NCI-H2227 (cell line): ENCODE measurements around the gene MYH15.

Experiments
- DNase-seq: peaks from one replicate; lab custom pipeline; 2025; ENCODE audit not compliant: unreplicated experiment; lab: John Stamatoyannopoulos, UW

MYH15 gene

DNA sequence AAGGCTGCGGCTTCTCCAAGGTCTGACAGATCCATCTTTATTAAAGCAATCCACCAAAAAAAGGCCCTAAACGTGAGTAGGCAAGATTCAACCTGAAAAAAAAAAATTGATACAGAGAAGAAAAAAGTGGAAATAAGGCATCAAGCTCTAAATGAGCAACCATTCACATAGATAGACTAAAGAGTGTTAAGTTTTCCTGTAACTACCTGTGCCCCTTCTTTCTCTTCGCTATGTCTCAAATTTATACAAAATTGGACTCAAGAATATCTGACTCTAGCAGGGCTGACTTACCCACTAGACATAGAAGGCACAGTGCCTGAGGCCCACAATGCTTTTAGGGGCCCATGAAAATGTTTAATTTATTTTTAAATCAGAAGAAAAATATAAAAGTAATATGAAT lies at the start of gene MYH15:
Gene MYH15, minus strand, starts transcription at position 101 of the 400 bp plus-strand sequence. Its CDS starts 66 bp downstream, at position 35.
- no peak for DNase-seq

DNA sequence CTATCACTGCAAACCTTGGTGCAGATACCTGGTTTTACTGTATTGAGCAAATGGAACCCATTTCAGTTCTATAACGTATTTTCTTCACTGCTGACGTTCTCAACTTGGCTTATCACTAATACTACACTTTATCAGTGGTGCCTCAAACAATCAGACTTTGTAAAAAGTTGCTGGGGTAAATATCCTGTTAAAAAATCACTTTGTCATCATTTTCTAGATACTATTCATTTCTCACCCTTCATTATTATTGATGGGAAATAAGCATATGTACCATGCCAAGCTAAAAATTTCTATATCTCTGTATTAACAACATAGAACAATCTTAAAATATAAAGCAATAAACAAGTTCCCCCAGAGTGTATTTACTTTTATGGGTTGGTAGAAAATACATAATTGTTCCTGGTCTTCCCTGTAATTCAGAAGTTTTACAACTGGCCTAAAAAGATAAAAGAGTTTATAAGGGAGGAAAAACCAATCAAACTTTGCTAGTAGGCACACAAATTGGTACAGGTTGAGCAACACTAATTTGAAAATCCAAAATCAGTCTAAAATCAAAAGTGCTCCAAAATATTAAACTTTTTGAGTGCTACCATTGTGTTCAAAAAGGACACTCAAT lies 45.7 kb upstream of the MYH15 start:
- no peak for DNase-seq

DNA sequence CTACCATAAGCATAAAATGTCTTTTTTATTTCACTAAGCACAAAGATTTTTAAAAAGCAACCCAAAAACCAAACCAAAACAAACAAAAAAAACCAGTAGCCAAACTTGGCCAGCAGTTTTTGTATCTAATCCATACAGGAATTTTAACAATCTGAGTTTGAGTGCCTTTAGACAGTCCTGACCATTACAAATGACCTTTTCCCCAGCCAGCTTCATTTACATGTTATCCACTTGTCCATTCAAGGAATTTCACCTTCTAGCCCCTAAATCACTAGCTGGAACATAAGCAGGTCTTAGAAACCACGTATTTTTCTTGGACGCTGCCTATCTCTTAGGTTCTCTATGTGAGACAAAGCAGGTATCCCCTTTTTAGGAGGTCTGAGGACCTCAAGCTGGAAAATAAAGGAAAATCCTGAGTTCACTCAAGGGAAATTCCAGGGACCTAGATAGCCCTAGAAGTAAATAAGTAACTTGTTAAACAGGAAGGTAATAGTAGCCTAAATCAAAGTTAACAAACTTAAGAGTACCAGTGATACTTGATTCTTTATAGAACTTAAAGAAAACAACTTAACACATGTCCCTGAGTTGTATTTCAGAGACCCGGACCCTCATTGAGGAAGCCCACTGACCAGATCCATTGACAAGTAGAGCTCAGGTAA lies 44.6 kb upstream of the MYH15 start:
- DNase-seq = no peak

- DNase-seq = no peak
Observed at GRCh38 chr3:108554229-108554628, 43.8 kb upstream of the MYH15 start.

DNA sequence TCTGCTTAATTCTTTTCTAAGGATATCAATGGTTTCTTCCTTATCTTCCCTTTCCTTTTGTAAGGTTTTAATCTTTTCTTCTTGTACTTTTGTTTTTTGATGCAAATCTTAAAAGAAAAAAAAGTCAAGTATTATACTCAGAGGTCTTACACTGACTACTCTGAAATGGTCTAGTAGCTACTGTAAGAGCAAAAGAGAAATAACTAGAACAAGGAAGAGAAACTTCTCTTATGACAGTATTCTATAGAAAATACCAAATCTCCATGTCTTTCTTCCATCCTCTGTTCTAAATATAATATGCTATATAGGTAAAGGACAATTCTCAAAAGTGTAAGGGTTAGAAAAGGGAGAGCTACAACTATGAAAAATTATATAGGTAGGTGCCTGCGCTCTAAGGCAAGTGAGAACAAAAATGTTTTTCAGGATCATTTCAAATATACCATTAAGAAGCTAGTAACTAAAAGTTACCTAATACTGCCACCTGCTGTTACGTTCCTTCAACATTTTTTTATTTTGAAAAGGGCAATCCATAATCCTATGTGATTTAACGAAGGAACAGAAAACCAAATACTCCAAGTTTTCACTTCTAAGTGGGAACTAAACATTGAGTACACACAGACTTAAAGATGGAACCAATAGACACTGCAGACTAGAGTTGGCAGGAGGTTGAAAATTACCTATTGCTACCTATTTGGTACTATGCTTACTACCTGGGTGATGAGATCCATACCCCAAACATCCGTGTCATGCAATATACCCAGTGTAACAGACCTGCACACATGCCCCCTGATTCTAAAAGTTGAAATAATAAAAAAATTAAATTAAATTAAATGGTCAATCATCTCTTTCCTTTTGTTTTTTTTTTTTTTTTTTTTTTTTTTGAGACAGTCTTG lies 42.1 kb upstream of the MYH15 start:
- peak; percentile 35 for DNase-seq

- no peak for DNase-seq
Observed at GRCh38 chr3:108548886-108549285, 38.5 kb upstream of the MYH15 start.

DNA sequence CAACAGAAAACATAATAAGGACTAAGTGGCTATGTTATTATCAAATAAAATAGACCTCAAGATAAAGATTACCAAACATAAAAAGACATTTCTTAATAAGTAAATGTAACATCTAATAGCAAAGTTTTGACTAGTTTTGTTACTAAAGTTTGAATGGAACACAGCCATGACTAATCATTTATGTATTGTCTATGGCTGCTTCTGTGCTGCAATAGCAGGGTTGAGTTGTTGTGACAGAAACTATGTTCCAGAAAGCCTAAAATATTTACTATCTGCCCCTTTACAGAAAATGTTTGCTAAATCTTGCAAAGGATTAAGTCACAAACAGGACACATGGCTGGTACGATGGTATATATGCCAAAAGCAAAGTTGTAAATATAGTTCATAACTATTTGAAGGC lies 37.9 kb upstream of the MYH15 start:
- no peak for DNase-seq

DNA sequence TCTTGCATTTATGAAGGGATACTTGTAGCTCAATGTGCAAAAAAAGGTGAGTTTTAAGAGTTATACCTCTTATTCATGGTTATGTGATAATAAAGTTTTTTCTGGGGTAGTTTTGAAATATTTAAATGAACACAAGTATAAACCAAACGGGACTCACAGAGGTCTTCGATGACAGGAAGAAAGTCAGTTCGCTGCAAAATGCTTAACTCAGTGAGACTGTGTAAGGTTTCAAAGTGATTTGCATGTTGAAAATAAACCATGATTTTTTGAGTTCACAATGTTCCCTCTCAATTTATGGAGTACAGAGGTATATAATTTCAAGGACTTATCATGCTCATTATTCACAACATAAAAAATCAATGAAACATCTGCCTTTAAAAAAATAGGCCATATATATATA lies 36.3 kb upstream of the MYH15 start:
- no peak for DNase-seq

GRCh38 chr3:108546247-108546646 lies 35.9 kb upstream of the MYH15 start:
- no peak for DNase-seq

- no peak for DNase-seq
Observed at GRCh38 chr3:108538083-108538482, 27.7 kb upstream of the MYH15 start.

DNA sequence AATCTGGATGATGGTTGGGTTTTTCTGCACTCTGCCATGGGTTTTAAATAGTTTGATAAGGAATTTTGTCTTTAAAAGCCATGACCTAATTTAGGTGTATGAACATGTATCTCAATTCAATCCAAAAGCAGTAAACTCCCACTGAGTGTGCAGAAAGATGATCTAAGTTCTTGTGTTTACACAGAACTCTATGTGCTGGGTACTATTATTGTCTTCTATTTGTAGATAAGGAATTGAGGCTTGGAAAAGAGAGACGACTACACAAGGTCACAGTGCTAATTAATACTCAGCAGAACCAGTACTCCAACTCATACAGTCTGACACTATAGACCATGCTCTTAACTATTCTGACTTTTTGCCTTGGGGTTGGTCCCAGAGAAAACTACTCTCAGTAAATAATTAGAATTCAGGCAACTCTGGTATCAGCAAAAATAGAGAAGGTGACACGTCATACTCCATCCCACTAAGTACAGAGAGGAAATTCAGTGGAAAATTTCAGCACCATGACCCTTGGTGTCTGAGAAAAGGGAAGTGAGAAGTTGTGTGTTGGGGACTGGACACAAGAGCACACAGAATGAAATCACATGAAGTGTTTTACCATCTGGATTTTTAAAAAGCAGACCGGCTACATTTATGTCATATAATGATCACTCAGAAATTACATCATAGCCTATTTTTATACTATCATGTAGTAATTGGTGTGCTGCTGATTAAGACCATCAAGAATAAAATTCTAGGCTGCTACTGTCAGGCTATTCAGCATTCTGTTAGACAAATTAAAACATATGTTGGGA lies 18.3 kb upstream of the MYH15 start:
- no peak for DNase-seq

DNA sequence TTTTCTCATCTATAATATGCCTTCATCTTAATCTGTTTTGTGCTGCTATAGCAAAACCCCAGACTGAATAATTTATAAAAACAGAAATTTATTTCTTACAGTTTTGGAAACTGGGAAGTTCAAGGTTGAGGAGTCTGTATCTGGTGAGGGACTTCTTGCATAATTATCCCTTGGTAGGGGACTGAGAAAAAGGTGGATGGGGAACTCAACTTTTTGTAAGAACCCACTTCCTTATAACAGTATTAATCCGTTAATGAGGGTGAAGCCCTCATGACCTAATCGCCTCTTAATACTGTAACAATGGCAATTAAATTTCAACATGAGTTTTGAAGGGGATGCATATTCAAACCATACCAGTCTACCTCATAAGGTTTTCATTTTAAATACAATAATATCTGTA lies 17.4 kb upstream of the MYH15 start:
- DNase-seq = no peak

DNA sequence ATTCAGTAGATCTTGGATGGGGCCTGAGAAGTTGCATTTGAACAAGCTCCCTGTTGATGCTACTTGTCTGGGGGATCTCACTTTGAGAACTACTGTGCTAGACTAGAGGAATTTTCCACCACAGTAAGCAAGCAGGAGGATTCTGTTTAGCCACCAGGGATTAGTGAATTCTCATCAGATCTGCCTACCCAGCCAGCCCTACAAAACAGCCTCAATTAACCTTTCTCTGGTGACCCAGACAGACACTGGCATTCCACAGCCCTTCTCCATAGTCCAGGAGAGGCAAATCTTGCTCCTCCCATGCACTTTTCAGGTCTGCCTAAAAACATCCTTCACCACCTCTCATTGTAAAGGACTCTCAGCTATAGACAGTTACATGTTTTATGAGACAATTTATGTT lies 16.7 kb upstream of the MYH15 start:
- DNase-seq = no peak

- no peak for DNase-seq
Observed at GRCh38 chr3:108525971-108526370, 15.6 kb upstream of the MYH15 start.

GRCh38 chr3:108525256-108525655 lies 14.9 kb upstream of the MYH15 start:
- no peak for DNase-seq

- DNase-seq = no peak
Observed at GRCh38 chr3:108524537-108524936, 14.1 kb upstream of the MYH15 start.

DNA sequence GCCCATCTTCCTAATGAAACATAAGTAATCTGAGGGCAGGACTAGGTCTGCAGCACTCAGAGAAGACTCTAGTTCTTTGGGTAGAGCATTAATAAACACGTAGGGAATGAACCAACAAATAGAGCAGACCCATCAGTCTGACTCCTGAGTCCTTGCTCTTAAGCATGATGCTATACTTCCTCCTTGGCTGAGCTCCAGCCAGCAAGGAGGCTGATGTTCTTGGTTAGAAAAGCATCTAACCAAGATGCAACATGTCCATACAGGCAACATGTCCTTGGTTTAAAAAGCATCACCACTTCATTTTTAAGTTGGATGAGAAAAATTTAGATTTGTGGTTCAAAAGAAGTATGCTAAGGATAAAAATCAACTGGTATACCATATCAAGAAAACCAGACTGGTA lies 8.5 kb upstream of the MYH15 start:
- DNase-seq = no peak

DNA sequence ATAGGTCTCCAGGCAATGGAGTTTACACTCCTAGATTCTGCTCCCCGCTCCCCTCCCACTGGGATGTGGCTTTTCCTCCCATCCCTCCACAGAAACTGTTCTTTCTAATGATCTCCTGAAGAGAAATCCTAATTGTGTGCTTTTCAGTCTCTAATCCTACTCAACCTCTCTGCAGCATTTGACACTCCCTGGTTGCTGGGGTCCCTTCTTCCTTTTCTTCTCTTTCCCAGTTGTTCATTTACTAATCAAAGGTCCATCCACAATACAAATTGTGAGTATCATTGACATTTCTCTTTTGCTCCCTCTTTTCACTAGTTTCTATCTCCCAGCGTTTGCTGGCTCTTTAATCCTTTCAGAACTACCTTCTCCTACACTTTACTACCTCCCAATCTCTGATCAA lies 6.5 kb upstream of the MYH15 start:
- no peak for DNase-seq

DNA sequence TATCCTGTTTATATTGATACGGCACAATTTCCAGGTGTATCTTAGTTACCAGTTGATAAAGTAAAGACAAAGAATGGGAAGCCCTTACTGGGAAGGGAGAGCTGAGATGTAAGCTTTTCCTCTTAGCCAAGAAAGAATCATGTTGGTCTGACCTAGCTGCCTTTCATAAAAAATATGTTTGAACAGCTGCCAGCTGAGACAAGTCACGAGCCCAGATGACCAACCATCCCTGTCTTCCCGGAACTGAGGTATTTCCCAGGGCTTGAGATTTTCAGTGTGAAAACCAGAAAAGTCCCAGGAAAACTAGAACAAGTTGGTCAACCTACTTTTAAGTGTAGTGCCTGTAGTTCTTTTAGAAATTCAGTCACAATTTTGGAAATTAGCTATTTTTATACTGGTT lies 3.6 kb upstream of the MYH15 start:
- DNase-seq = no peak

- no peak for DNase-seq
Observed at GRCh38 chr3:108512671-108513070, 2.3 kb upstream of the MYH15 start.

GRCh38 chr3:108511490-108511889 lies 1.1 kb upstream of the MYH15 start:
- no peak for DNase-seq
